Stimulated activated naive CD4-positive, alpha-beta T cell treated with Interleukin-2 at 50 U/mL for 16 hours (primary cell): ENCODE results near the gene KLRC3.
"Not testable (repeated sequence)": the region's sequence is repeated elsewhere in the genome, so short reads cannot be mapped to it uniquely, and the experiment has no call there.

Experiments
- DNase-seq: peaks from one replicate; lab custom pipeline; 2025; lab: John Stamatoyannopoulos, UW

KLRC3 gene

GRCh38 chr12:10368206-10369171 lies 51.9 kb downstream of the KLRC3 start:
- DNase-seq = no peak

GRCh38 chr12:10367714-10368113 lies 52.7 kb downstream of the KLRC3 start:
- DNase-seq = not testable (repeated sequence)

- no peak for DNase-seq
These were observed 53.5 kb downstream of the KLRC3 start for GRCh38 chr12:10366875-10367274.

GRCh38 chr12:10365696-10366405 lies 54.5 kb downstream of the KLRC3 start:
- no peak for DNase-seq

GRCh38 chr12:10364815-10365622 lies 55.4 kb downstream of the KLRC3 start:
- peak; percentile 42 for DNase-seq

GRCh38 chr12:10363914-10364814 lies 56.2 kb downstream of the KLRC3 start:
- no peak for DNase-seq

GRCh38 chr12:10363658-10363913 lies 56.8 kb downstream of the KLRC3 start:
- no peak for DNase-seq

GRCh38 chr12:10362828-10363657 lies 57.4 kb downstream of the KLRC3 start:
- no peak for DNase-seq

- no peak for DNase-seq
These were observed 58.1 kb downstream of the KLRC3 start for GRCh38 chr12:10362325-10362724.
